ENCODE data around the gene HSD11B1.

DNA sequence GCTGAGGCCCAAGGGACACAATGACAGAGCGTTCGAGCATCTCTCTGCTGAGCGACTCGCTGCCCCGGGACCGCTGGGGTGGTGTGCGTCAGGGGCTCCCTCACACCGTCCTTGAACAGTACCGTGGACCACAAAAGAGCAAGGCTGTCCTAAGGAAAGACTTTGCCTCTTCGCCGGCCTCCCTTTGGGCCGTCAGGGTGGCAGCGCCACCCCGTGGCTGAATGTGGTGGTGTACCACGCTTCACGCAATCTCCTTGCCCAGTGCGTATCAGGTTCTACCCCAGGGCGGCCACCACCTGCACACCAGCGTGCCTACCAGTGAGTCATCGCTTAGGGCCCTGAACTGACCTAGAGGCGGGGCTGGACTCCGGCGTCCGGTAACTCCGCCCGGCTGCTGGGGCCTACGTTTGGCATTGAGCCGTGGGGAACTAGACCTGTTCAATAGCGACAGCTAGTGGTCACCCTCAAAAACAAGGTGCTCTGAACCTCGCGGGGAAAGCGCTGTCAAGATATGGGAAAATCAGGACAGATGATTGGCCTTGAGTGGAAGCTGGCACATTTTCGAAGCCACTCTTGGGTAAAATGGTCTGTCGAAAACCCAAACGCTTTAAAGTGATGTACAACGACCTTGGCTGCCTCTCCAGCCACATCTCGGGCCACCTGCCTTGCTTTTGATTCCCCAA, 43.1 kb downstream of the HSD11B1 start:
- TF ChIP-seq, protein P1, sequence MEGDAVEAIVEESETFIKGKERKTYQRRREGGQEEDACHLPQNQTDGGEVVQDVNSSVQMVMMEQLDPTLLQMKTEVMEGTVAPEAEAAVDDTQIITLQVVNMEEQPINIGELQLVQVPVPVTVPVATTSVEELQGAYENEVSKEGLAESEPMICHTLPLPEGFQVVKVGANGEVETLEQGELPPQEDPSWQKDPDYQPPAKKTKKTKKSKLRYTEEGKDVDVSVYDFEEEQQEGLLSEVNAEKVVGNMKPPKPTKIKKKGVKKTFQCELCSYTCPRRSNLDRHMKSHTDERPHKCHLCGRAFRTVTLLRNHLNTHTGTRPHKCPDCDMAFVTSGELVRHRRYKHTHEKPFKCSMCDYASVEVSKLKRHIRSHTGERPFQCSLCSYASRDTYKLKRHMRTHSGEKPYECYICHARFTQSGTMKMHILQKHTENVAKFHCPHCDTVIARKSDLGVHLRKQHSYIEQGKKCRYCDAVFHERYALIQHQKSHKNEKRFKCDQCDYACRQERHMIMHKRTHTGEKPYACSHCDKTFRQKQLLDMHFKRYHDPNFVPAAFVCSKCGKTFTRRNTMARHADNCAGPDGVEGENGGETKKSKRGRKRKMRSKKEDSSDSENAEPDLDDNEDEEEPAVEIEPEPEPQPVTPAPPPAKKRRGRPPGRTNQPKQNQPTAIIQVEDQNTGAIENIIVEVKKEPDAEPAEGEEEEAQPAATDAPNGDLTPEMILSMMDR (IDR thresholded peaks at IDR 0.05) = peak; percentile 96
- TF ChIP-seq, protein P2, sequence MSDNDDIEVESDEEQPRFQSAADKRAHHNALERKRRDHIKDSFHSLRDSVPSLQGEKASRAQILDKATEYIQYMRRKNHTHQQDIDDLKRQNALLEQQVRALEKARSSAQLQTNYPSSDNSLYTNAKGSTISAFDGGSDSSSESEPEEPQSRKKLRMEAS (CRISPR knock-in tag; IDR thresholded peaks at IDR 0.05) = peak; percentile 85
- TF ChIP-seq TP53 (CRISPR knock-in tag; IDR thresholded peaks at IDR 0.05) (no peak), ETV6 (CRISPR knock-in tag; IDR thresholded peaks at IDR 0.05) (peak; percentile 72; the same call in 1 of the 2 replicates), SMAD4 (CRISPR knock-in tag; IDR thresholded peaks at IDR 0.05) (no peak), NFYB (CRISPR knock-in tag; conservative IDR thresholded peaks at IDR 0.05; ENCODE audit: low read depth) (no peak), GABPB1 (CRISPR knock-in tag; IDR thresholded peaks at IDR 0.05) (peak; percentile 78), NR3C1 (CRISPR knock-in tag; conservative IDR thresholded peaks at IDR 0.05; ENCODE audit: low read depth) (no peak), ZNF138 (CRISPR knock-in tag; conservative IDR thresholded peaks at IDR 0.05) (no peak)
- TF ChIP-seq, protein P3, sequence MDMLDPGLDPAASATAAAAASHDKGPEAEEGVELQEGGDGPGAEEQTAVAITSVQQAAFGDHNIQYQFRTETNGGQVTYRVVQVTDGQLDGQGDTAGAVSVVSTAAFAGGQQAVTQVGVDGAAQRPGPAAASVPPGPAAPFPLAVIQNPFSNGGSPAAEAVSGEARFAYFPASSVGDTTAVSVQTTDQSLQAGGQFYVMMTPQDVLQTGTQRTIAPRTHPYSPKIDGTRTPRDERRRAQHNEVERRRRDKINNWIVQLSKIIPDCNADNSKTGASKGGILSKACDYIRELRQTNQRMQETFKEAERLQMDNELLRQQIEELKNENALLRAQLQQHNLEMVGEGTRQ (CRISPR knock-in tag; IDR thresholded peaks at IDR 0.05) = no peak; the same call in 1 of the 2 replicates
- TF ChIP-seq, protein P4, sequence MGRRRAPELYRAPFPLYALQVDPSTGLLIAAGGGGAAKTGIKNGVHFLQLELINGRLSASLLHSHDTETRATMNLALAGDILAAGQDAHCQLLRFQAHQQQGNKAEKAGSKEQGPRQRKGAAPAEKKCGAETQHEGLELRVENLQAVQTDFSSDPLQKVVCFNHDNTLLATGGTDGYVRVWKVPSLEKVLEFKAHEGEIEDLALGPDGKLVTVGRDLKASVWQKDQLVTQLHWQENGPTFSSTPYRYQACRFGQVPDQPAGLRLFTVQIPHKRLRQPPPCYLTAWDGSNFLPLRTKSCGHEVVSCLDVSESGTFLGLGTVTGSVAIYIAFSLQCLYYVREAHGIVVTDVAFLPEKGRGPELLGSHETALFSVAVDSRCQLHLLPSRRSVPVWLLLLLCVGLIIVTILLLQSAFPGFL (CRISPR knock-in tag; IDR thresholded peaks at IDR 0.05; ENCODE audit: borderline replicate concordance) = no peak
- TF ChIP-seq, protein P5, sequence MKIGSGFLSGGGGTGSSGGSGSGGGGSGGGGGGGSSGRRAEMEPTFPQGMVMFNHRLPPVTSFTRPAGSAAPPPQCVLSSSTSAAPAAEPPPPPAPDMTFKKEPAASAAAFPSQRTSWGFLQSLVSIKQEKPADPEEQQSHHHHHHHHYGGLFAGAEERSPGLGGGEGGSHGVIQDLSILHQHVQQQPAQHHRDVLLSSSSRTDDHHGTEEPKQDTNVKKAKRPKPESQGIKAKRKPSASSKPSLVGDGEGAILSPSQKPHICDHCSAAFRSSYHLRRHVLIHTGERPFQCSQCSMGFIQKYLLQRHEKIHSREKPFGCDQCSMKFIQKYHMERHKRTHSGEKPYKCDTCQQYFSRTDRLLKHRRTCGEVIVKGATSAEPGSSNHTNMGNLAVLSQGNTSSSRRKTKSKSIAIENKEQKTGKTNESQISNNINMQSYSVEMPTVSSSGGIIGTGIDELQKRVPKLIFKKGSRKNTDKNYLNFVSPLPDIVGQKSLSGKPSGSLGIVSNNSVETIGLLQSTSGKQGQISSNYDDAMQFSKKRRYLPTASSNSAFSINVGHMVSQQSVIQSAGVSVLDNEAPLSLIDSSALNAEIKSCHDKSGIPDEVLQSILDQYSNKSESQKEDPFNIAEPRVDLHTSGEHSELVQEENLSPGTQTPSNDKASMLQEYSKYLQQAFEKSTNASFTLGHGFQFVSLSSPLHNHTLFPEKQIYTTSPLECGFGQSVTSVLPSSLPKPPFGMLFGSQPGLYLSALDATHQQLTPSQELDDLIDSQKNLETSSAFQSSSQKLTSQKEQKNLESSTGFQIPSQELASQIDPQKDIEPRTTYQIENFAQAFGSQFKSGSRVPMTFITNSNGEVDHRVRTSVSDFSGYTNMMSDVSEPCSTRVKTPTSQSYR (CRISPR knock-in tag; IDR thresholded peaks at IDR 0.05) = no peak
